GM19043 (cell line): ENCODE results near the gene PLCH1.

Experiments used
- ATAC-seq: cut with Tn5 transposase; IDR thresholded peaks from one replicate; pipeline ENCODE4 v1.9.1; 2021; ENCODE audit warnings: low read depth; ENCODE audit not compliant: unreplicated experiment

Gene PLCH1

GRCh38 chr3:155560135-155560534, 184.7 kb downstream of the PLCH1 start:
- no peak for ATAC-seq

GRCh38 chr3:155556531-155556930, 188.3 kb downstream of the PLCH1 start:
- no peak for ATAC-seq

GRCh38 chr3:155555479-155556060, 189.3 kb downstream of the PLCH1 start:
- no peak for ATAC-seq

GRCh38 chr3:155554777-155555451, 190.0 kb downstream of the PLCH1 start:
- peak; percentile 77 for ATAC-seq

- ATAC-seq, result peak; percentile 31
Measured at GRCh38 chr3:155553780-155554179, 191.1 kb downstream of the PLCH1 start.

- no peak for ATAC-seq
Measured at GRCh38 chr3:155553326-155553725, 191.5 kb downstream of the PLCH1 start.

- no peak for ATAC-seq
Measured at GRCh38 chr3:155550391-155550790, 194.5 kb downstream of the PLCH1 start.

GRCh38 chr3:155549087-155549486, 195.8 kb downstream of the PLCH1 start:
- peak; percentile 97 for ATAC-seq

- ATAC-seq, result no peak
Measured at GRCh38 chr3:155548195-155548594, 196.7 kb downstream of the PLCH1 start.

GRCh38 chr3:155535098-155535497, 209.8 kb downstream of the PLCH1 start:
- ATAC-seq, result no peak

GRCh38 chr3:155528579-155528978, 216.3 kb downstream of the PLCH1 start:
- no peak for ATAC-seq

- no peak for ATAC-seq
Measured at GRCh38 chr3:155525324-155525833, 219.5 kb downstream of the PLCH1 start.

- ATAC-seq, result no peak
Measured at GRCh38 chr3:155520463-155520862, 224.4 kb downstream of the PLCH1 start.

- ATAC-seq, result peak; percentile 63
Measured at GRCh38 chr3:155519078-155519477, 225.8 kb downstream of the PLCH1 start.

- ATAC-seq, result no peak
Measured at GRCh38 chr3:155517903-155518302, 227.0 kb downstream of the PLCH1 start.

- ATAC-seq, result no peak
Measured at GRCh38 chr3:155516439-155516838, 228.4 kb downstream of the PLCH1 start.

- ATAC-seq, result no peak
Measured at GRCh38 chr3:155512867-155513261, 232.0 kb downstream of the PLCH1 start.

- ATAC-seq, result no peak
Measured at GRCh38 chr3:155512175-155512866, 232.6 kb downstream of the PLCH1 start.

- no peak for ATAC-seq
Measured at GRCh38 chr3:155504682-155505081, 240.2 kb downstream of the PLCH1 start.

GRCh38 chr3:155502630-155503029, 242.2 kb downstream of the PLCH1 start:
- ATAC-seq, result no peak

- ATAC-seq, result no peak
Measured at GRCh38 chr3:155500194-155500818, 244.6 kb downstream of the PLCH1 start.
